HG03066 (cell line): ENCODE measurements around the gene WBP2.

Experiments used
- ATAC-seq: cut with Tn5 transposase; IDR thresholded peaks from one replicate; pipeline ENCODE4 v1.9.1; 2021; ENCODE audit warnings: low read depth; ENCODE audit not compliant: unreplicated experiment

Gene WBP2

DNA sequence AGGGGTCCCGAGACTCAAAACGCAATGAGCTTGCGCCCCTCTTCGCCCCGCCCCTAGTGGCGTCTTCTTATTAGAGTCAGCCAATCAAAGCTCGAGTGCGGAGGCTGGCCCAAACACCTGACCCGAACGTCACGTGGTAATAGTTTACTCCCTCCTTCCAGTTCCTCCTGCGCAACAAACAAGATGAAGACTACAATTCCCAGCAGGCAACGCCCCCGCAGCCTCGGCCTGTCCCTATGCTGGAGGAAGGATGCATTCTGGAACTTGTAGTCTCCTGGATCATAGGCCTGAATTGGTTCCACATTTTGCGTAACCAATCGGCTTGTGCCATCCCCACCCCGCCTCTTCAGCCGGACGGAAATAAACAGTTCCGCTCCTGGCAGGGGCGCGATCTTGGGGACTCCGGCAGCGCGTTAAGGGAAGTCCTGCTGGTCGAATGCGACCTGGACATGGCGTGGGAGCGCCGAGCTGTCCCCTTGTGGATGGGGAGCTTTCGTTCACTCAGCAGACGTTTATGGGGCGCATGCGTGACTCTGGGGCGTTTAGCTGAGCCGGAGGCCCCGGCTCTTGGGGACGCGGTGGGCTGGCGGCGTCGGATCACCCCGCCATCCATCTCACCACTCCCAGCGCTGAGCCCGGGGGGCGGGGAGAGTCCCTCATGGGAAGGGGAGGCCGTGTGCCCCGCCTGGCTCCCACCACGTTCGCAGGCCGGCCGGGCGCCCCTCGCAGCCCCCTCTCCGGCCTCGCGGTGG is at the start of gene WBP2:
WBP2 (minus strand) TSS at position 26 of the 752 bp plus-strand sequence. CDS start 38 bp downstream, outside the sequence.
- peak; percentile 78 for ATAC-seq

- no peak for ATAC-seq
These were observed 47.3 kb upstream of the WBP2 start for GRCh38 chr17:75902406-75902805.

GRCh38 chr17:75901727-75902126 is 46.6 kb upstream of the WBP2 start:
- ATAC-seq, result no peak

DNA sequence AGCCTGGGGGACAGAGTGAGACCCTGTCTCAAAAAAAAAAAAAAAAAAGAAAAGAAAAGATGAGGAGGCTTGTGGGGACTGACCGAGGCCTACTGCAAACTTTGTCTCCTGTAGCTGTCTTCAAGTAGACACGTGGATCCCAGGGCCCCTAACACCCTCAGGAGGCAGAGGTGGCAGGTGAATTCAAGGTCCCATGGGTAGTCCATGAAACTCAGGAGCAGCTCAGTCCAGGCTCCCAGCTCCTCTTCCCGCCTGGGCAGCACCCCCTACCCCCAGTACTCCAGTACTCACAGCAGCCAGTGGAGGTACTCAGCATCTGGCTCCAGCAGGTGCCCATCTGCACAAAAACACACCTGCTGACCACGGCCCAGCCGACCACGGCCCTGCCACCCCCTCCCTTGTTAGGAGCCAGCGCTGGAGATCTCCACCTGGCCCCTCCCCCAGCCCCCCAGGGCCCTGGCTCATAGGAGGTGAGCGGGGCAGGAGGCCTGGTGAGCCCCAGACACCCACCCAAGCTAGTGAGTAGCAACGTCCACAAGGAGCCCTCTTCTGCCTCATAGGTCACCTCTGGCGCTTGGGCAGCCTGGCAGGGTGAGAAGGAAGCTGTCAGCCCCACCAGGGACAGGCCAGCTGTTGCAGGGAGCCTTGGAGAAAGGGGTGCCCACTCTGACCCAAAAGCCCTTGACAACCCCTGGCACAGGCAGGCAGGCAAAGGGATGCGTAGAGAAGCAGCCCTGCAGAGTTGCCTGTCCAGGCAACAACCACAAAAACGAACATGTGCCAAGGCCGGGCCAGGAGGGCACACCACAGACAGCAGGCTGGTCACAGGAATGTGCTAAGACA is 45.8 kb upstream of the WBP2 start:
- no peak for ATAC-seq

DNA sequence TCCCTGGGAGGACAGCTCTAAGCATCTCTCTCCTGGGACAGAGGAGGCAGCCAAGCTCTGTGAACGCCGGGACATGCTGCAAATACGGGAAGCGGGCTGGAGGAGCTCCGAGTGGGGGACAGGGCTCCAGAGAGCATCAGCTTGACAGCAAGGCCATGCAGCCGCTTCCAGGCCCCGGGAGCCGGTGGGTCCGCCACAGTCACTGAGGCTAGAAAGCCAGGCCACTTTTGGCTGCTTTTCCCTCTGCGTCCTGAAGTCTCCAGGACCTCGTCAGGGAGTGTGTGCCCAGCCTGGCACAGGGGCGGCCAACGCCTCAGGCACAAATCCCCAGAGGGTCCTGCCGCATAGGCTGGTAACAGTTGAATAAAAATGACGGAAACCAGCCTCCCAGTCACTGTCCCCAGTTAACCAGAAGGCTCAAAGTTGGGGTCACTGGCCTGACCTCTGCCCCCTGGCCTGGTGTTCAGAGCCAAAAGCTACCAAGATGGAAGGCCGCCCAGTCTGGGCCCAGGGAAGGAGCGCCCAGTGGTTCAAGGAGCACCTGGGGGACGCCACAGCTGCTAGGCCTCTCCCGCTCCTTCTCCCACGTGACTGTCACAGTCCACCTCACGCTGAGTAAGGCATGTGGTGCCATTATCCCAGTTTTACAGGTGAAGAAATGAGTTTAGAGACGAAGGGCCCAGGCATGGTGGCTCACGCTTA is 44.8 kb upstream of the WBP2 start:
- ATAC-seq, result no peak

GRCh38 chr17:75899353-75899752 is 44.2 kb upstream of the WBP2 start:
- ATAC-seq, result no peak

GRCh38 chr17:75898791-75899190 is 43.7 kb upstream of the WBP2 start:
- ATAC-seq, result no peak

- ATAC-seq, result no peak
These were observed 42.9 kb upstream of the WBP2 start for GRCh38 chr17:75898065-75898464.

DNA sequence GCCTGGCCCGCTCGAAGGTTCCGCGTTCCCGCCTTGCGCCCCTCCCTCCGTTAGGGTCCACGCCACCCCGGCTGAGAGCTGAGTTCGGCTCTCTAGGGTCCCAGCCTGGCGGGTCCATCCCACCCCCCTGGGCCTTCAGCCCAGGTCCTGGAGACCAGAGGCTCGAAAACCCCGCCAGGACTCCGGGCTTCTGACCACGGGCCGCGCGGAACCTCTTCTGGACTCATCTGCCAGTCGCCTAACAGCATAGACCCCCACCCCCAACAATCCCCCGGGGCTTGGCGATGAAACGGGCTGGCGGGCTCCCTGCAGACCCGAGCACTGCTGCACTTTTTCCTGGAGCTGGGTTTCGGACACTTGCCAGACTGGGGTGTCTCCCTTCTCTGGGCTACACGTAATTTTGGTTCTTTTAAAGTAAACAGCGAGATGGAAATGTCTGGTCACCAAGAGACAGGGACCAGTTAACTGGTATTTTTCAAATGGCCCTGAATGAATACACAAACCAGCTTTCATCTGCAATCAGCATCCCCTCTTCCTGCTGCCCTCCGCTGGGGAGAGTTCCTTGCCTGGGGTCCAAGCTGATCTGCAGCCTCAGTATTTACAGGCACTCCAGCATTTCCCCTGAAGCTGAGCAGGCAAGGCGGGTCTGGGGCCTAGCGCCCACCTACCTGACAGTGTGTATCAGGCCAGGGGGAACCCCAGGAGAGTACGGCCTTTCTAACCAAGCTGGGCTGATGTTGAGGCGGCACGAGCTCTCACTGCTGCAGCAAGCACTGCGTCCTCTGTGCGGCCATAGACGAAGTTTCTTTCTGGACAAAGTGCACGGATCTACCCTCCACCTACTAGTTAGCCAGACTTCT is 42.3 kb upstream of the WBP2 start:
- no peak for ATAC-seq

DNA sequence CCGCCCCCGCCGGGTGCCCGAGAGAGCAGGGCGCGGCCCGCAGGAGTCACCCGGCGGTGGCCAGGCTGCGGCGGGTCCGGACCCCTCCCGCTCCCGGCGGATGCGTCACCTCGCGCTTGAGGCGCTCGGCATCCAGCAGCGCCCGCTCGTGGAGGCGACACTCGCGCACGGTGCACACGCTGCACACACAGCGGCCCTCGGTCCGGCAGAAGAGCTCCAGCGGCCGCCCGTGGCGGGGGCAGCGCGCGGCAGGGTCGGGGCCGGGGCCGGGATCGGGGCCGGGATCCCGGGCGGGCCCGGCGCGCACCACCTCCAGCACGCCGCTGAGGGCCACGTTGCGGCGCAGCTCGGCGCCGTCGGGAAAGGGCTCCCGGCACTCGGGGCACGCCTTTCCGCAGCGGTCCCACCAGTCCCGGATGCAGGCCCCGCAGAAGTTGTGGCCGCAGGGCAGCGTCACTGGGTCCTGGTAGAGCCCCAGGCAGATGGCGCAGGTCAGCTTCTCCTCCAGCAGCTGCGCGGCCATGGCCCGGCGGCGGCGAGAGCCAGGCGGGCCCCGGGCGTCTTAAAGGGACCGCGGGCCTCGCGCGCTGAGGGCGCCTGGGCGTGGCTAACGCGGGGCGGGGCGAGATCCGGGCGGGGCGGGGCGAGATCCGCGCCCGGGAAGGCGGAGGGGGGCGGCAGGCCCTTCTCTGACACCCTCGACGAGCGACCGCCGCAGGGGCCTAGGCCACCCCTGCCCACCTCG is 41.5 kb upstream of the WBP2 start, which contains the start of gene TRIM65:
TRIM65 (minus strand) TSS at position 537 of the 745 bp plus-strand sequence; CDS start at position 523, 14 bp downstream.
- peak; percentile 69 for ATAC-seq

- ATAC-seq, result no peak
These were observed 40.4 kb upstream of the WBP2 start for GRCh38 chr17:75895370-75896155.

GRCh38 chr17:75894049-75894733 is 39.1 kb upstream of the WBP2 start:
- ATAC-seq, result no peak

DNA sequence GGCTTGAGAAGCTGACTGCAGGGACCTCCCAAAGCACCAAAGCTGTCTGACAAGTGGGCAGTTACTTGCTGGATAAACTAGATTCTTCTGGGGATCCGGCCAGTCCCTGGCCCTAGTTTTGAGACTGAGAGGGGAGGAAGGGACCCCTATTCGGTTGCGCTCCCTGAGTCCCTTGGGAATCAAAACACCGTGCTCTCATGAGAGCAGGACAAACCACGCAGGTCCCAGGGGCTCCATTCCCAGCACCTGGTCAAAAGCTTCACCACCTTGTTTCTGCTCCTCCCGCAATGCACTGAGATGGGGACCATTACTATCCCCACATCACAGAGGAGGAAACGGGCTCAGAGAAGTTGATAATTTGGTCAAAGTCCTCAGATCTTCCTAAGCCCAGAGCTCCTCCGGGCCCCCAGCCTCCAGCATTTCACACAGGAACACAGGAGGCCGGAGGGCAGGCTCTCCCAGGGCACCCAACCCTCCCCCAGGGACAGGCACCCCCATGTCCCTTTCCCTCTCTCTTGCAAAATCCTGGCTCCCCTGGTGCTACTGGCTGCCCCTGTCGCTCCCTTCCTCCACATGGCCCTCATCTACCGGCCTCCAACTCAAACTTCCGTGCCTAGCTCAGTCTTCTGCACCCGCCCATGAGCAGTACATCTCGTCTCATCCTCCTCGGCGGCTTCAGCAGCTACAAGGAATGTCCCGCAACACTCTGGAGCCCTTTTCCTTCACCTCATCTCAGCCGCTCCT is 38.3 kb upstream of the WBP2 start:
- ATAC-seq, result no peak

DNA sequence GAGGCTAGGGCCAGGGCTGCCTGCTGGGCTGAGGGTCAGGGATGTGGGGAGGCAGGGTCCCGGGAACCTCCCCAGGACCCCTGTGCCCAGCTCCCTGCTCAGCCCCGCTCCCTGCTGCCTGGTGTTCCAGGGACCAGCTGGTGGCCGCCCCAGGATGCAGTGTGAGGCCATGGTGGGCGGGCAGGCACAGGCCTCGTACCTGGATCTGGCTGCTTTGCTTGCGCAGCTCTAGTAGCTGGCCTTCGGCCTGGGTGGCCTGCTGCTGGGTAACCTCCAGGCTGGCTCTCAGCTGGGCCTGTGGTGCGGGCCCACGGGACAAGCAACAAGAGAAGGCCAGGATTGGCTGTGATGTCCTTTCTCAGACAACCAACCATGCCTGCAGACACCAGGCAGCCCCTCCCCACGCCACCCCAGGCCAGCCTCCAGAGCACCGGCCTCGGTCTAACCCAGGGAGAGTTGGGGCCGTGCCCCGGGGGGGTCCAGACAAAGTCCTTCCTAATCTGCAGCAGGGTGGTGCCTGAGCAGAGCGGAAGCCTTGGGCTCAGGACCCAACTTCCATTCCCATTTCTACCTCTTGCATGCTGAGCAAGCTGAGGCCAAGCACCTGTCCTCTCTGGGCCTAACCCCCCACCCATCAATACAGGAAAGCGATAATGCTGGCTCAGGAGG is 37.6 kb upstream of the WBP2 start:
- no peak for ATAC-seq

DNA sequence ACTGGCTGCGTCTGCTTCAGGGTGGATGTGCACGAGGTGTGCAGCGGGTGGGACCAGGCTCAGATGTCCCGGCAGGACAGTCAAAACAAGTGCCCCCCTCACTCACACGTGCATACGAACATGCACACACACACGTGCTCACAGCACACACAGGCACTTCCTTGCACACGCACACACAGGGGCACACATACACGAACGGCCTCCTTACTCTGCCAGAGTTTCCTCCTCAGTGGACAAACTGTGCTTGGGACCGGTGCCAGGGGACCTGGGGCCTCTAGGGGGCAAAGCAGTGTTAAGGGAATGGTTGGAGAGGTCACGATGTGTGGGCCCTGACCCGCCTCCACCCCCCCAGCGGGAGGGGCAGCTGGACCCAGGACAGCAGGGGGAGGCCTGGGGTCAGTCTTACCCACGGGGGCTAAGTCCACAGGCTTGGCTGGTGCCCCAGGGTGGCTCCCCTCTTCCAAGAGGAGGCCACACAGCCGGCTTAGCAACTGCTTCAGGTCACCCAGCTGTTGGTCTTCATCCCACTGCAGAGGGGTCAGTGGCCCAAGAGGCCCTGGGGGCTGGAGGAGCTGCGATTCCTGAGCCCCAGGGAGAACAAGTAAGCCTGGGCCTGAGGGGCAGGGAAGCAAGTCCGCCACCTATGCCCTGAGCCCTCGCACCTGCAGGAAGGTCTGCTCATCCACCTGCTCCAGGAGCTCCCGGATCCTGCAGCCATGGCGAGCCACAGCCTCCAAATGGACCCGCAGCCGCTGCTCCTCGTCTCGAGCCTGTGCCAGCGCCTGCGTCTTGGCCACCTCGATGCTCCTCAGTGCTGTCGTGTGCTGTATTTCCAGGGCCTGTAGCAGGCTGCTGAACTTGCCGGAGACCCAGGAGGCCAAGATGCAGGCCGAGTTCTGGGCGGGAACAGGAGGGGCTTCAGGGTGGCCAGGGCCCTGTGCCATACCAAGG is 36.7 kb upstream of the WBP2 start:
- ATAC-seq, result no peak
